Spleen (tissue), 7 donors: ENCODE results near the gene TXNRD2.
A peak's percentile ranks its signal among the peaks of the same experiment; 100 is the strongest.

Experiments used
- CTCF ChIP-seq, 11 experiments: fragments of 200-600 bp in 7 of 11; fragments of 450-650 bp in 4 of 11; sonication (generic) in 4 of 11; IDR thresholded peaks in 8 of 11; conservative IDR thresholded peaks in 3 of 11; 1 replicate in 7 of 11; 2 replicates in 4 of 11; pipeline versions ENCODE4 v1.4.0 to v1.8.0; 2016 to 2021; ENCODE audit warnings: antibody characterized with exemption in 11 of 11, inconsistent platforms in 4 of 11, mild to moderate bottlenecking in 1 of 11
- POLR2A ChIP-seq, 3 donors: fragments of 450-650 bp; IDR thresholded peaks; one replicate each; pipeline ENCODE4 v1.5.1; 2017; ENCODE audit warnings: antibody characterized with exemption in 3 of 3, mild to moderate bottlenecking in 1 of 3
- POLR2AphosphoS5 ChIP-seq, 3 donors: sonication (generic); formaldehyde crosslinking; IDR thresholded peaks; one replicate each; pipeline ENCODE4 v1.5.1; 2017; ENCODE audit warnings: antibody characterized with exemption in 3 of 3
- donor health status: DM: no; HTN: no; CAD: no; lungs with moderate emphysema.
- donor health status: DM: no; HTN: no; CAD: no.
- donor health status: DM: no; HTN: no; CAD: no.

- TF ChIP-seq POLR2A (IDR thresholded peaks at IDR 0.05) (peak in 1 of 3 donors; percentile 12), CTCF (IDR thresholded peaks at IDR 0.05 in 8 of 11, conservative IDR thresholded peaks at IDR 0.05 in 3 of 11) (no peak), POLR2AphosphoS5 (IDR thresholded peaks at IDR 0.05) (peak; percentile 72 to 86 (median 83))
Measured at GRCh38 chr22:19855504-19856409, 85.9 kb downstream of the TXNRD2 start.
